Esophagus mucosa (tissue), 1 donor: ENCODE data around the gene FGD6. TPM values are rescaled to one million over a fixed set of nuclear protein-coding genes. Genes with fewer than 3 reads are reported as not detected.
A peak's percentile ranks its signal among the peaks of the same experiment; 100 is the strongest.
"Not testable (repeated sequence)": the region's sequence is repeated elsewhere in the genome, so short reads cannot be mapped to it uniquely, and the experiment has no call there.

Source experiments
- ATAC-seq: fragments of 200-7000 bp; cut with Tn5 transposase; one replicate; pipeline ENCODE4 v1.9.1; 2020
- total RNA-seq: library from RNA; stranded (reverse); gene quantifications from one replicate; pipeline ENCODE4 v1.2.4, GENCODE V29; 2023
- donor health status: DM: yes; HTN: yes; CAD: no.

The FGD6 gene
- total RNA-seq, 1 donor from 2014 or later, result 10.8 TPM

DNA sequence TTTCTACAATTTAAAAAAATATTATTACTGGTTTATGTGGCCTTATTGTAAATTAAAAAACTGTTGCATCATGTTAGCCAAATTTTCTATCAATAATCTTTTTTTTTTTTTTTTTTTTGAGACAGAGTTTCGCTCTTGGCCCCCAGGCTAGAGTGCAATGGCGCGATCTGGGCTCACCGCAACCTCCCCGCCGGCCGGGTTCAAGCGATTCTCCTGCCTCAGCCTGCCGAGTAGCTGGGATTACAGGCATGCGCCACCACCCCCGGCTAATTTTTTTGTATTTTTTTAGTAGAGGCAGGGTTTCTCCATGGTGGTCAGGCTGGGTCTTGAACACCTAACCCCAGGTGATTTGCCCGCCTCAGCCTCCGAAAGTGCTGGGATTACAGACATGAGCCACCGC, 16.9 kb upstream of the FGD6 start:
- not testable (repeated sequence) for ATAC-seq

DNA sequence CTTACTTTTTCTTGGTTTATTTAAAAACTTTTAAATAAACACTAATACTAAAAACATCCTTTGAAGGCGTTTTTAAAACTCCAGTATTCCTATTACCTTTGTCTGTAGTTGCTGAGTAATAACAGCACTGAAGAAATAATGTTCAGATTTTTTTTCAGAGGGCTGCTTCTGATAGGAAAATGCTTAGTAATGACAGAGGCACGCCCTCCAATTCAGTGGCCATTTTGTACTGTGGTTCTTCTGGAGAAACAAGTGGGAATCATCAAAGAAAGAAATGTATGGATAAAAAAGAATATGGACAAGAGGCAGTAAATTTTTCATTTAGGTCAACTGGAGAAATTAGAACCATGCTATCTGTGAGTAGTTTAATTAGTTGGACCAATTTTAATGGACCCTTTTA, 13.9 kb upstream of the FGD6 start:
- ATAC-seq, result no peak

GRCh38 chr12:95230313-95230712, 13.0 kb upstream of the FGD6 start:
- ATAC-seq, result no peak

DNA sequence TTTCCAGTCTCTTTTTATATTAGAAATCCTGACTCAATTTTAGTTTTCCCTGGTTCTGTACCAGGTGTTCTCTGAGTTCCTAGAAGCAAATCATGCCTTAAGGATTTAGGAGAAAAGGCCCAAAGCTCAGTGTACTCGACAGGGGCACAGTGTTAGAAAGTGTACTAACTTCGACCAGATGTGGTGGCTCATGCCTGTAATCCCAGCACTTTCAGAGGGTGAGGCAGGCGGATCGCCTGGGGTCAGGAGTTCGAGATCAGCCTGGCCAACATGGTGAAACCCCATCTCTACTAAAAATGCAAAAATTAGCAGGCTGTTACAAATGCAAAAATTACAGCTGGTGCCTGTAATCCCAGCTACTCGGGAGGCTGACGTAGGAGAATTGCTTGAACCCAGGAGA, 12.4 kb upstream of the FGD6 start:
- no peak for ATAC-seq

DNA sequence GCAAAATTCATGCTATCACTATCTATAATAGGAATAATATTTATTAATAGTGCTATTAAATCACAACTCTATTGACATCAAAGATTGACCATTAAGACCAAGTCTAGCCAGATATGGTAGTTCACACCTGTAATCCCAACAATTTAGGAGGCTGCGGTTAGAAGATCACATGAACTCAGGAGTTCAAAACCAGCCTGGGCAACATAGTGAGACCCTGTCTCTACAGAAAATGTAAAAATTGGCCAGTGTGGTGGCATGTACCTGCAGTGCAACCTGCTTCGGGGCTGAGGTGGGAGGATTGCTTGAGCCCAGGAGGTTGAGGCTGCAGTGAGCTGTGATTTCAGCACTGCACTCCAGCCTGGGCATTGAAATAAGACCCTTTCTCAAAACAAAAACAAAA, 11.3 kb upstream of the FGD6 start:
- ATAC-seq, result no peak

DNA sequence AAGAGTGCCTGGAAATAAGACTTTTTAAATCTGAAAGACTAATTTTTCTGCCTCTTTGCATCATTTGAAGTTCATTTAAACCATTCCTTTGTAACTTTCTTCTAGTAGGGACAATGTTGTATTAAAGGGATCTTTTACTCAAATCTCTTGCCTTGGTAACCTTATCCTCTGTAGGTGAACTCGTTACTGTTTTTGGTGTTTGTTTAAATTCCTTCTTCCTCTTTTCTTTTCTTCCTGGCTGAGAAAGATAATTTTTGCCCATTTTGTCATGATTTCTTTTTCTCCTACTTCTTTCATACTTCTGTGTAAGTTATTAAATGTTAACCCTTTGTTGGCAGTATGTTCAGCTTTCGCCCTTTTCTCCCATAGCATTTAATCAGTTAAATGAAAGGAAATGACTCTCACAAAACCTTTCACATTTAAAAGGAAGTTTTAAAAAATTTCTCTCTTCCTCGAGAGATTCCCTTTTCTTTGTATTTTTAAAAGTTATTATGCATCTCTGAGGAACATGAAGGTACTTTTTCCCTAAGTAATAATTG, 10.6 kb upstream of the FGD6 start:
- no peak for ATAC-seq

DNA sequence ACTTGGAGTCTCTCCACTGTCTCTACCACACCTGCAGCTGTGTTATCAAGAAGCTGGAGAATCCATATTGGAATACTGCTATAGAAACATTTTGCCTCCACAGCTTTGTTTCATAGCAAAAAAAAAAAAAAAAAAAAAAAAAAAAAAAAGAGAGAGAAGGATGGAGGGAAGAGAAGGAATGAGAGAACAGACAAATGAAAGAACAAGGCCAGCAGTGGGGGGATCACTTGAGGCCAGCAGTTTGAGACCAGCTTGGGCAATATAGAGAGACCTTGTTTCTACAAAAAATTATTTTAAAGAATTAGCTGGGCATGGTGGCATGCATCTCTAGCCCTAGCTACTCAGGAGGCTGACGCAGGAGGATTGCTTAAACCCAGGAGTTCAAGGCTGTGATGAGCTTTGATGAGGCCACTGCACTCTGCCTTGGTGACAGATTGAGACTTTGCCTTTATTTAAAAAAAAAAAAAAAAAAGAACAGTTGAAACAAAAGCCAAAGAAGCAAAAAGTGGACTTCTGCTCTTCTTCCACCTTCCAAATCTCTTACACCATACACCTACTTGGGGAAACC, 8.5 kb upstream of the FGD6 start:
- no peak for ATAC-seq

- ATAC-seq, result peak; percentile 92
Observed at GRCh38 chr12:95224202-95225170, 7.2 kb upstream of the FGD6 start.

DNA sequence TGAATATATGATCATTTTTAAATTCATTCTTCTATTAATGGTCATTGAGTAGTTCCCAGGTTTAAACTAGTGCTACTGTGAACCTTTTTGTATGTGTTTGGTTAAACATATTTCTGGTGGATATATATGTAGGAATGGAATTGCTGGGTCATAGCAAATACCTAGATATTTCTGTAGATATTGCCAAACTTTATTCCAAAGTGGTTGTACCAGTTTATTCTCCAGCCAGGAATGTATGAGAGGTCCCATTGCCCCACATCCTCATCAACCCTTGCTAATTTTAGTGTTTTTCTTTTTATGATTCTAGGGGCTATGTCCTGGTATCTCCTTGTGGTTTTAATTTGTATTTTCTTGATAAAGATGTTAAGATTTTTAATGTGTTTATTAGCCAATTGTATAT, 3.5 kb upstream of the FGD6 start:
- ATAC-seq, result no peak

GRCh38 chr12:95220190-95220589, 2.9 kb upstream of the FGD6 start:
- no peak for ATAC-seq

GRCh38 chr12:95218150-95219133, 1.2 kb upstream of the FGD6 start:
- ATAC-seq, result peak; percentile 66

GRCh38 chr12:95216711-95217376, 423 bp downstream of the FGD6 start:
- no peak for ATAC-seq

- no peak for ATAC-seq
Observed at GRCh38 chr12:95215949-95216348, 1.3 kb downstream of the FGD6 start.

- ATAC-seq, result no peak
Observed at GRCh38 chr12:95214466-95214865, 2.8 kb downstream of the FGD6 start.

GRCh38 chr12:95213928-95214327, 3.3 kb downstream of the FGD6 start:
- ATAC-seq, result no peak

GRCh38 chr12:95213119-95213518, 4.1 kb downstream of the FGD6 start:
- ATAC-seq, result no peak

DNA sequence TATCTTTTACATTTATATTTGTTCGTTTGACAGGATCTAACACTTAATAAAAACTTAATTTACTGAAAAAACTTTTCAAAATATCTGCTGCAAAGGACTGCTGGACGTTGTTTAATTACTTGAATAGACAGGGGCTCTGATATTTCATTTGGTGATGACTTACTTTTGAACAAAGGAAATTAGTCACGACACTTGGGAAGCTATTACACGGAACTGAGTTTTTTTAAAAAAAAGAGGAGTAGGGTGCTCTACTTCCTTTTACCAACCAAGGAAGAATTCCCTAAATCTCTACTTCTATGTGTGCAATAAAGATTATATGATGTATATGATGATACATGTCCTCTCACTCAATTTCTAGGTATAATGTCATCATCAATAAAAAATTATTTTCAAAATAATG, 4.7 kb downstream of the FGD6 start:
- ATAC-seq, result no peak

DNA sequence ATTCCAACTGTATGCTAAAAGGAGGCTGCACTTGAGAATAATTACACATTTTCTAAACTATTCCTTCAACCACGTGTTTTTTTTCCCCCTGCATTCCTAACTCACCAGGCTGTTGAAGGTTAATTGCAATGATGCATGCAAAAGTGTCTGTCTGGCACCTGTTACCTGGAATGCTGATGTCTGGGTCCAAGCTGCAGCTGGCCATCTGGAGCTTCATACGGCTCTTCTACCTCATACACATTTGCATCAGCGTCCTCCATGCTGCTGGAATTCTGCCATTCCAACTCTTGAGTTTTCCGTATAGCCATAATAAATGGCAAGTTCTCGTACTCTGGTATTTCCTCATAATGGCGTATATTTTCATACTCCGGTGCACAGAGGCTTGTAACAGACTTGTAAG, 8.6 kb downstream of the FGD6 start:
- no peak for ATAC-seq

GRCh38 chr12:95207407-95207806, 9.9 kb downstream of the FGD6 start:
- no peak for ATAC-seq

GRCh38 chr12:95206916-95207315, 10.4 kb downstream of the FGD6 start:
- ATAC-seq, result no peak

GRCh38 chr12:95205685-95206084, 11.6 kb downstream of the FGD6 start:
- peak; percentile 79 for ATAC-seq

GRCh38 chr12:95205016-95205624, 12.1 kb downstream of the FGD6 start:
- ATAC-seq, result no peak
